ENCODE measurements around the gene PCDHB14. TPM values are rescaled to one million over a fixed set of nuclear protein-coding genes. Genes with fewer than 3 reads are reported as not detected.
"Not testable (repeated sequence)": the region's sequence is repeated elsewhere in the genome, so short reads cannot be mapped to it uniquely, and the experiment has no call there.

The PCDHB14 gene
- total RNA-seq, 1 experiment from 2014 or later: 2.4 TPM

DNA sequence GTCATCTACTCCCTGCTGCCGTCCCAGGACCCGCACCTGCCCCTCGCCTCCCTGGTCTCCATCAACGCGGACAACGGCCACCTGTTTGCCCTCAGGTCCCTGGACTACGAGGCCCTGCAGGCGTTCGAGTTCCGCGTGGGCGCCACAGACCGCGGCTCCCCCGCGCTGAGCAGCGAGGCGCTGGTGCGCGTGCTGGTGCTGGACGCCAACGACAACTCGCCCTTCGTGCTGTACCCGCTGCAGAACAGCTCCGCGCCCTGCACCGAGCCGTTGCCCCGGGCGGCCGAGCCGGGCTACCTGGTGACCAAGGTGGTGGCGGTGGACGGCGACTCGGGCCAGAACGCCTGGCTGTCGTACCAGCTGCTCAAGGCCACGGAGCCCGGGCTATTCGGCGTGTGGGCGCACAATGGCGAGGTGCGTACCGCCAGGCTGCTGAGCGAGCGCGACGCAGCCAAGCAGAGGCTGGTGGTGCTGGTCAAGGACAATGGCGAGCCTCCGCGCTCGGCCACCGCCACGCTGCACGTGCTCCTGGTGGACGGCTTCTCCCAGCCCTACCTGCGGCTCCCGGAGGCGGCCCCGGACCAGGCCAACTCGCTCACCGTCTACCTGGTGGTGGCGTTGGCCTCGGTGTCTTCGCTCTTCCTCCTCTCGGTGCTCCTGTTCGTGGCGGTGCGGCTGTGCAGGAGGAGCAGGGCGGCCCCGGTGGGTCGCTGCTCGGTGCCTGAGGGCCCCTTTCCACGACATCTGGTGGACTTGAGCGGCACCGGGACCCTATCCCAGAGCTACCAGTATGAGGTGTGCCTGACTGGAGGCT is 48.6 kb upstream of the PCDHB14 start:
- H3K23me2 ChIP-seq (ENCODE audit: insufficient read length, low read depth, low read length, poor library complexity, severe bottlenecking); DNase-seq; H3K18ac ChIP-seq (ENCODE audit: insufficient read length, low read depth, low read length); H3K27me3 Mint-ChIP-seq (ENCODE audit: low read depth); H3K4me3 Mint-ChIP-seq; H3K4me1 ChIP-seq (ENCODE audit: insufficient read depth, low read length); H3K56ac ChIP-seq (ENCODE audit: insufficient read length, low read depth, low read length); H4K8ac ChIP-seq (replicated peaks; ENCODE audit: insufficient read length, low read depth, low read length); H3K14ac ChIP-seq (ENCODE audit: insufficient read depth, low read length); H3K27ac ChIP-seq (ENCODE audit: insufficient read length, low read depth, low read length); H3K4ac ChIP-seq (ENCODE audit: low read depth, low read length); H3K27ac Mint-ChIP-seq; H2BK120ac ChIP-seq (ENCODE audit: low read depth, low read length, poor library complexity, severe bottlenecking); H3K4me2 ChIP-seq (ENCODE audit: insufficient read depth, insufficient read length, low read length); H3K79me2 ChIP-seq (ENCODE audit: insufficient read depth, low read length); H4K20me1 ChIP-seq (ENCODE audit: control insufficient read depth, insufficient read depth, insufficient read length); H2BK20ac ChIP-seq (ENCODE audit: low read depth, low read length, poor library complexity, severe bottlenecking); H3T11ph ChIP-seq (ENCODE audit: low read length); H4K5ac ChIP-seq (ENCODE audit: insufficient read length, low read depth, low read length); H3K27me3 ChIP-seq (ENCODE audit: insufficient read depth, low read length); H2BK5ac ChIP-seq (ENCODE audit: insufficient read length, low read length); H4K91ac ChIP-seq (ENCODE audit: insufficient read length, low read depth, low read length); H3K9me3 ChIP-seq (ENCODE audit: control insufficient read depth, low read depth, low read length); H2AK5ac ChIP-seq (ENCODE audit: insufficient read length, low read length); H3K79me1 ChIP-seq (ENCODE audit: insufficient read depth, low read depth, low read length, poor library complexity, severe bottlenecking); H3K4me1 Mint-ChIP-seq; H2BK12ac ChIP-seq (ENCODE audit: insufficient read length, low read depth, low read length); H2BK15ac ChIP-seq (ENCODE audit: low read depth, low read length); H2AFZ ChIP-seq (ENCODE audit: low read length); H3K23ac ChIP-seq (ENCODE audit: insufficient read length, low read depth, low read length); H3K9ac ChIP-seq (ENCODE audit: extremely low read depth, insufficient read length, low read length): not testable (repeated sequence)
- no CpG with 5 or more reads among the region's 79 CpGs for WGBS (ENCODE audit: extremely low coverage, insufficient read length, low lambda C conversion rate)
- peaks cover 18 to 25% of the 10 kb centered on the region in 2 experiments for H3K9me3 Mint-ChIP-seq
- H3K36me3 Mint-ChIP-seq (ENCODE audit: insufficient read depth in 1 of 3, low read depth in 3 of 3): peaks cover 4 to 16% (median 12%) of the 10 kb centered on the region in 3 experiments; a peak in 5 of 7 replicates
